Uterus (tissue), 4 donors: ENCODE results near the gene TCF12. TPM values are rescaled to one million over a fixed set of nuclear protein-coding genes. Genes with fewer than 3 reads are reported as not detected.

Experiments used
- DNase-seq, 2 donors: peaks; one replicate each; pipeline ENCODE4 v3.0.0-alpha.2; 2019 to 2020
- H3K27ac ChIP-seq, 2 donors: fragments of 200-600 bp; sonication (generic); 1 replicate in 1 of 2; 2 replicates in 1 of 2; pipeline ENCODE4 v1.5.1; 2016 to 2018
- H3K27me3 ChIP-seq, 2 donors: fragments of 200-600 bp; sonication (generic); one replicate each; pipeline ENCODE4 v1.5.1; 2018 to 2019; ENCODE audit warnings: control low read depth in 1 of 2
- H3K36me3 ChIP-seq, 2 donors: fragments of 200-600 bp; sonication (generic); one replicate each; pipeline ENCODE4 v1.5.1; 2019; ENCODE audit warnings: control low read depth in 1 of 2
- H3K4me1 ChIP-seq, 2 donors: fragments of 200-600 bp; sonication (generic); one replicate each; pipeline ENCODE4 v1.5.1; 2018 to 2019; ENCODE audit warnings: control low read depth in 1 of 2
- H3K4me3 ChIP-seq, 2 donors: fragments of 200-600 bp; sonication (generic); 1 replicate in 1 of 2; 2 replicates in 1 of 2; pipeline ENCODE4 v1.5.1; 2018 to 2019; ENCODE audit warnings: mild to moderate bottlenecking in 1 of 2
- H3K9me3 ChIP-seq, 2 donors: fragments of 200-600 bp; sonication (generic); one replicate each; pipeline ENCODE4 v1.5.1; 2019; ENCODE audit warnings: control low read depth in 1 of 2
- POLR2A ChIP-seq, 2 donors: fragments of 450-650 bp; IDR thresholded peaks; one replicate each; pipeline ENCODE4 v1.6.1; 2016; ENCODE audit warnings: antibody characterized with exemption in 2 of 2, mild to moderate bottlenecking in 1 of 2, moderate library complexity in 1 of 2
- intact Hi-C: fragments of 100-400 bp; cut with DNase I; formaldehyde crosslinking; loops from one replicate; pipeline ENCODE4 v1.15.1; 2023; ENCODE audit warnings: low total_unique reads
- total RNA-seq, 4 donors: library from RNA; depleted of rRNA in 3 of 4; stranded (reverse); fragments of >200 nt in 3 of 4; gene quantifications; one replicate each; pipeline versions ENCODE4 v1.1.0 to v1.2.4, GENCODE V29; 2014 to 2023
- TF ChIP-seq, protein P1 (sequence below), 4 experiments: fragments of 200-600 bp in 2 of 4; fragments of 450-650 bp in 2 of 4; sonication (generic) in 2 of 4; IDR thresholded peaks; one replicate each; pipeline ENCODE4 v1.5.1; 2016 to 2019; ENCODE audit warnings: antibody characterized with exemption in 4 of 4, mild to moderate bottlenecking in 2 of 4, moderate library complexity in 1 of 4
- donor health status: DM: yes; HTN: yes; CAD: no.

The TCF12 gene
- total RNA-seq, 4 donors from 2014 or later = 109 to 361 (median 196) TPM

DNA sequence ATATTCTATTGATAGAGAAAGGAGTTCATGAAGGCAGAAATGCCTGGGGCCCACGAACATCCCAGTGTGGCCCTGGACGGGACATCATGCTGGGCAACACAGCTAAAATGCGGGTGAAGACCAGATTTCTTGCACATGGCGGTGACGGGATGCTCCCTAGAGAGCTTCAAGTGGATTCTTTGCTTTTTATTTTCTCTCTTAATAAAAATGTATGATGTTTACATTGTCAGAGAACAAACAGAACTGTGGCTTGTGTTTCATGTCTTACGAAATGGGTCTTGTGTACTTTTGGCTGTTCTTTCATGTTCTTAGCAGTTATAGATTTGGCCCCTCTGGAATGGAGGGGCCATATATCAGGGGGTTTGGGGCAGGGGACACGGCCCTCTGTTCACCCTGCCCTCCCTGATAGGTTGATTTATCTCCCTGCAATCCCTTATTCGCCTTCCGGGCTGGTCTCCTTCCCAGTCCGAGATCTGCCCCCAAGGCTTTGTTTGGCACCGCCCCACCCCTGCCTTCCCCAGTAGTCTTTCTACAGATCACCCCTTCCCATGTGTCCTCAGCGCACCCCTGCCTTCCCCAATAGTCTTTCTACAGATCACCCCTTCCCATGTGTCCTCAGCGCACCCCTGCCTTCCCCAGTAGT is 389.2 kb downstream of the TCF12 start:
- H3K9me3 ChIP-seq = no peaks in the 10 kb centered on the region
- H3K27me3 ChIP-seq = no peaks in the 10 kb centered on the region
- H3K4me3 ChIP-seq = no peak overlapping the region
- intact Hi-C loops = loop anchor here (10.0 kb wide), 1 partner anchor 153 kb away; no protein-coding TSS in a partner anchor
- peak overlapping the region in 1 of 2 donors; percentile 65 for H3K27ac ChIP-seq
- H3K36me3 ChIP-seq = no peaks in the 10 kb centered on the region
- TF ChIP-seq, protein P1, sequence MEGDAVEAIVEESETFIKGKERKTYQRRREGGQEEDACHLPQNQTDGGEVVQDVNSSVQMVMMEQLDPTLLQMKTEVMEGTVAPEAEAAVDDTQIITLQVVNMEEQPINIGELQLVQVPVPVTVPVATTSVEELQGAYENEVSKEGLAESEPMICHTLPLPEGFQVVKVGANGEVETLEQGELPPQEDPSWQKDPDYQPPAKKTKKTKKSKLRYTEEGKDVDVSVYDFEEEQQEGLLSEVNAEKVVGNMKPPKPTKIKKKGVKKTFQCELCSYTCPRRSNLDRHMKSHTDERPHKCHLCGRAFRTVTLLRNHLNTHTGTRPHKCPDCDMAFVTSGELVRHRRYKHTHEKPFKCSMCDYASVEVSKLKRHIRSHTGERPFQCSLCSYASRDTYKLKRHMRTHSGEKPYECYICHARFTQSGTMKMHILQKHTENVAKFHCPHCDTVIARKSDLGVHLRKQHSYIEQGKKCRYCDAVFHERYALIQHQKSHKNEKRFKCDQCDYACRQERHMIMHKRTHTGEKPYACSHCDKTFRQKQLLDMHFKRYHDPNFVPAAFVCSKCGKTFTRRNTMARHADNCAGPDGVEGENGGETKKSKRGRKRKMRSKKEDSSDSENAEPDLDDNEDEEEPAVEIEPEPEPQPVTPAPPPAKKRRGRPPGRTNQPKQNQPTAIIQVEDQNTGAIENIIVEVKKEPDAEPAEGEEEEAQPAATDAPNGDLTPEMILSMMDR (IDR thresholded peaks at IDR 0.05) = no peak
- TF ChIP-seq POLR2A (IDR thresholded peaks at IDR 0.05) = no peak
- peaks cover 0 to 6% of the 10 kb centered on the region in 2 donors for H3K4me1 ChIP-seq
- no peak for DNase-seq

DNA sequence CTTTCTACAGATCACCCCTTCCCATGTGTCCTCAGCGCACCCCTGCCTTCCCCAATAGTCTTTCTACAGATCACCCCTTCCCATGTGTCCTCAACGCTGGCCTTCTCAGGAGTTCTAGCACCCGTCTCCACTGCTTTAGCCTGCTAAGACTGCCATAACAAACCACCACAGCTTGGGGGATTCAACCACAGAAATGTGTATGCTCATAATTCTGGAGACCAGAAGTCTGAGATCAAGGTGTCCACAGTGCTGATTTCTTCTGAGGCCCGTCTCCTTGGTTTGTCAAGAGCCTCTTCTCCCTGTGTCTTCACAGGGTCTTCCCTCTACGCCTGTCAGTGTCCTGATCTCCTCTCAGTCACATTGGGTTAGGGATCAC is 389.7 kb downstream of the TCF12 start:
- Histone ChIP-seq H3K27me3 (no peaks in the 10 kb centered on the region), H3K36me3 (no peaks in the 10 kb centered on the region), H3K4me3 (no peak overlapping the region), H3K9me3 (no peaks in the 10 kb centered on the region), H3K27ac (no peak overlapping the region), H3K4me1 (peaks cover 0 to 6% of the 10 kb centered on the region in 2 donors)
- intact Hi-C loops = loop anchor here (10.0 kb wide), 1 partner anchor 153 kb away; no protein-coding TSS in a partner anchor
- TF ChIP-seq POLR2A (IDR thresholded peaks at IDR 0.05) = no peak
- TF ChIP-seq, protein P1 (IDR thresholded peaks at IDR 0.05) = no peak
- no peak for DNase-seq

DNA sequence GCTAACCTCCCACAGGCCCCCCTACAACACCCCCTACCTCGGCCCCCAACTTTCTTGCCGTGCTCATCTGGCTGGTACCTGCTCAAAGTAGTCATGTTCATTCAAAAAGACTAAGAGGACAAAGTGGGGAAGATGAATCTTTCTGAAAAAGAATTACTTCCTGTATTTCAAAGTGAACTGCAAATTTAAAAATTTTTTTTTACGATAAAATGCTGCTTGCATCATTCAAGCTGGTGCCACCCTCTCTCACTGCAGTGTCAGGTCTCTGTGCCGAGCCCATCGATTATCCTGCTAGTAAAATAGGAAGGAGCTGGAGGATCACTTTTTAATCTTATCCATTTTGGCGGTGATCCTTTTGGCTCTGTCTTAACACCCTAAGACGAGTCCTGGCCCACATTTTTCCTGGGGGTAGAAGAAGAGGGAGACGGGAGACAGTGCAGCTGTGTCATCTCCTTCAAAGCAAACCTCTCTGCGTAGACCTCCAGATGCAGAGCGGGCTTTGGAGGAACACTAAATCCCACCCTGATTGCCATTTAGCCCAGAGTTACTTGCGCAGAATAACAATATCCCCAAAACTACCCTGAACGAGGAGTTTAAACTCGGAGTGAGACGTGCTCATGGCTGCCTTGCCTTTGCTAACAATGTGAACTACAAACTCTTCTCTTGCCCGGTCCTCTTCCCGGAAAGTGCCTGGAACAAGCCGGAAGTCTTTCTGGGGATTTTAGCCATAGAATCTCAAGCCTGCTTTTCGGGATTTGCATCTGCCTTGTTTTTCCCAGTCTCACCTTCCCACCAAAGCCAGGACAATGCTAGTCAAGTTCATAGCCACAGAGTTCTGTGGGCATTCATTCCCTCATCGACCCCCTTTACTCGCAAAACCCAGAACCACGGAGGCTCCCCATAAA is 391.7 kb downstream of the TCF12 start:
- DNase-seq = no peak
- peaks cover 0 to 6% of the 10 kb centered on the region in 2 donors for H3K4me1 ChIP-seq
- no peaks in the 10 kb centered on the region for H3K9me3 ChIP-seq
- no peak overlapping the region for H3K4me3 ChIP-seq
- no peaks in the 10 kb centered on the region for H3K36me3 ChIP-seq
- no peaks in the 10 kb centered on the region for H3K27me3 ChIP-seq
- TF ChIP-seq POLR2A (IDR thresholded peaks at IDR 0.05) = no peak
- TF ChIP-seq, protein P1 (IDR thresholded peaks at IDR 0.05) = no peak
- H3K27ac ChIP-seq = no peak overlapping the region
- intact Hi-C loops = loop anchor here (10.0 kb wide), 1 partner anchor 155 kb away; no protein-coding TSS in a partner anchor

DNA sequence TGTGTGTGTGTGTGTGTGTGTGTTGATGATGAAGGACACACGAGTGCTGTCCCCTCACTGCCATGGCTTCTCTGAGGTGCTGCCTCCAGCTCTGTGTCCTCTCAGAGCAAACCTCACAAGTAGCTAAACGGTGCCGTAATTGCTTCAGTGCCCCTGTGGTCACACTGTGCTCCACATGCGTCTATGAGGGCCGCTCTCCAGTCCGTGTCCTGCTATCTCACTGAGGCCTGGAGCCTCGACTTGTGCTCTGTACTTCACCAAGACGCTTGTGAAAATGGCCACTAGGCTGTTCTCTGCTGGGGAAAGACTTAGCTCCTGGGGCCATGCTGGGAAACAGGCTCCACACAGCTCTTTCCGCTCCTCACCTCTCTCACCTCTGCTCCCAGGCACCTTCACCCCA is 392.4 kb downstream of the TCF12 start:
- intact Hi-C loops = no loop called here
- Histone ChIP-seq H3K9me3 (no peaks in the 10 kb centered on the region), H3K27me3 (no peaks in the 10 kb centered on the region), H3K27ac (no peak overlapping the region), H3K36me3 (no peaks in the 10 kb centered on the region), H3K4me1 (peaks cover 0 to 6% of the 10 kb centered on the region in 2 donors), H3K4me3 (no peak overlapping the region)
- TF ChIP-seq POLR2A (IDR thresholded peaks at IDR 0.05) = no peak
- TF ChIP-seq, protein P1 (IDR thresholded peaks at IDR 0.05) = no peak
- DNase-seq = no peak

DNA sequence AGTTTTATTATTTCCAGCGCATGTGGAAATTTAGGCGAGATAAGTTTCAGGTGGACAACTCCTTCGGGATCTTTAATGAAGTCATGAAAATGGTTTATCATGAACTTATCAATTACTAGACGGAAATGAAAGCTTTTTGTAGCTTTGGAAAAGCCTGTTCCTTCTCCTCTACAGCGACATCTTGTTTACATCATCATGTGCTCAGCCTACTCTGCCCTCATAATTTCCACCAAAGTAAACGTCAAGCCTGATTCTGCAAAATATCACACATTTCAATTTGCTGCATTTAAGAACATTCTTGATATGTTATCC is 393.5 kb downstream of the TCF12 start:
- intact Hi-C loops = no loop called here
- TF ChIP-seq, protein P1 (IDR thresholded peaks at IDR 0.05) = no peak
- TF ChIP-seq POLR2A (IDR thresholded peaks at IDR 0.05) = no peak
- DNase-seq = no peak

More for the DNA sequence above, 393.5 kb downstream of the TCF12 start:
- no peaks in the 10 kb centered on the region for H3K36me3 ChIP-seq
- no peak overlapping the region for H3K27ac ChIP-seq
- peaks cover 0 to 2% of the 10 kb centered on the region in 2 donors for H3K4me1 ChIP-seq
- no peak overlapping the region for H3K4me3 ChIP-seq
- no peaks in the 10 kb centered on the region for H3K27me3 ChIP-seq
- no peaks in the 10 kb centered on the region for H3K9me3 ChIP-seq
